ENCODE results near the gene MRNIP.
"Not testable (repeated sequence)": the region's sequence is repeated elsewhere in the genome, so short reads cannot be mapped to it uniquely, and the experiment has no call there.

The MRNIP gene

GRCh38 chr5:179840766-179841165 is 17.9 kb downstream of the MRNIP start:
- H3K4me3 ChIP-seq (ENCODE audit: low read depth, low read length): no peak overlapping the region
- no peak for DNase-seq (ENCODE audit: low read depth)
- TF ChIP-seq CTCF (IDR thresholded peaks at IDR 0.05; ENCODE audit: low read depth, low read length, missing control alignments): no peak
- in situ Hi-C loops (cut with HindIII; ENCODE audit: low sequenced_read_pairs): no loop called here

GRCh38 chr5:179840321-179840720 is 18.3 kb downstream of the MRNIP start:
- TF ChIP-seq CTCF (IDR thresholded peaks at IDR 0.05; ENCODE audit: low read depth, low read length, missing control alignments): no peak
- in situ Hi-C loops (cut with HindIII; ENCODE audit: low sequenced_read_pairs): no loop called here
- DNase-seq (ENCODE audit: low read depth): no peak
- no peak overlapping the region for H3K4me3 ChIP-seq (ENCODE audit: low read depth, low read length)

- in situ Hi-C loops (cut with HindIII; ENCODE audit: low sequenced_read_pairs): no loop called here
- no peak for DNase-seq (ENCODE audit: low read depth)
- no peak for TF ChIP-seq CTCF (IDR thresholded peaks at IDR 0.05; ENCODE audit: low read depth, low read length, missing control alignments)
- H3K4me3 ChIP-seq (ENCODE audit: low read depth, low read length): no peak overlapping the region
These were observed 19.0 kb downstream of the MRNIP start for GRCh38 chr5:179839328-179840256.

GRCh38 chr5:179837076-179838011 is 21.3 kb downstream of the MRNIP start:
- no peak overlapping the region for H3K4me3 ChIP-seq (ENCODE audit: low read depth, low read length)
- no peak for TF ChIP-seq CTCF (IDR thresholded peaks at IDR 0.05; ENCODE audit: low read depth, low read length, missing control alignments)
- no peak for DNase-seq (ENCODE audit: low read depth)
- in situ Hi-C loops (cut with HindIII; ENCODE audit: low sequenced_read_pairs): no loop called here

- DNase-seq (ENCODE audit: low read depth): no peak
- no peak for TF ChIP-seq CTCF (IDR thresholded peaks at IDR 0.05; ENCODE audit: low read depth, low read length, missing control alignments)
- in situ Hi-C loops (cut with HindIII; ENCODE audit: low sequenced_read_pairs): no loop called here
- no peak overlapping the region for H3K4me3 ChIP-seq (ENCODE audit: low read depth, low read length)
These were observed 22.2 kb downstream of the MRNIP start for GRCh38 chr5:179836225-179837019.

- DNase-seq (ENCODE audit: low read depth); H3K4me3 ChIP-seq (ENCODE audit: low read depth, low read length); in situ Hi-C loops (cut with HindIII; ENCODE audit: low sequenced_read_pairs): not testable (repeated sequence)
These were observed 23.7 kb downstream of the MRNIP start for GRCh38 chr5:179834871-179835270.

Measured in astrocyte of the cerebellum (primary cell).